ENCODE data around the gene IFI30.

- no peak for TF ChIP-seq CTCF (conservative IDR thresholded peaks at IDR 0.05 in 1 of 2, IDR thresholded peaks at IDR 0.05 in 1 of 2; ENCODE audit: low read depth in 1 of 2, low read length in 2 of 2)
- TF ChIP-seq EZH2 (IDR thresholded peaks at IDR 0.05; ENCODE audit: low read length, missing control alignments) = no peak
Measured at GRCh38 chr19:18126097-18126496, 47.5 kb upstream of the IFI30 start.

Data from fibroblast of lung (primary cell).